Body of pancreas (tissue), 4 donors: ENCODE results near the gene DDAH2.

ENCODE experiments used
- POLR2A ChIP-seq, 3 donors: fragments of 450-650 bp; IDR thresholded peaks; one replicate each; pipeline ENCODE4 v1.6.1; 2016; ENCODE audit warnings: antibody characterized with exemption in 3 of 3, mild to moderate bottlenecking in 2 of 3
- TF ChIP-seq, protein P1 (sequence below), 7 experiments: fragments of 450-650 bp in 4 of 7; fragments of 200-600 bp in 3 of 7; sonication (generic) in 3 of 7; IDR thresholded peaks; one replicate each; pipeline ENCODE4 v1.5.1; 2016 to 2019; ENCODE audit warnings: antibody characterized with exemption in 7 of 7

GRCh38 chr6:31718265-31718664 lies 10.8 kb downstream of the DDAH2 start:
- TF ChIP-seq, protein P1, sequence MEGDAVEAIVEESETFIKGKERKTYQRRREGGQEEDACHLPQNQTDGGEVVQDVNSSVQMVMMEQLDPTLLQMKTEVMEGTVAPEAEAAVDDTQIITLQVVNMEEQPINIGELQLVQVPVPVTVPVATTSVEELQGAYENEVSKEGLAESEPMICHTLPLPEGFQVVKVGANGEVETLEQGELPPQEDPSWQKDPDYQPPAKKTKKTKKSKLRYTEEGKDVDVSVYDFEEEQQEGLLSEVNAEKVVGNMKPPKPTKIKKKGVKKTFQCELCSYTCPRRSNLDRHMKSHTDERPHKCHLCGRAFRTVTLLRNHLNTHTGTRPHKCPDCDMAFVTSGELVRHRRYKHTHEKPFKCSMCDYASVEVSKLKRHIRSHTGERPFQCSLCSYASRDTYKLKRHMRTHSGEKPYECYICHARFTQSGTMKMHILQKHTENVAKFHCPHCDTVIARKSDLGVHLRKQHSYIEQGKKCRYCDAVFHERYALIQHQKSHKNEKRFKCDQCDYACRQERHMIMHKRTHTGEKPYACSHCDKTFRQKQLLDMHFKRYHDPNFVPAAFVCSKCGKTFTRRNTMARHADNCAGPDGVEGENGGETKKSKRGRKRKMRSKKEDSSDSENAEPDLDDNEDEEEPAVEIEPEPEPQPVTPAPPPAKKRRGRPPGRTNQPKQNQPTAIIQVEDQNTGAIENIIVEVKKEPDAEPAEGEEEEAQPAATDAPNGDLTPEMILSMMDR (IDR thresholded peaks at IDR 0.05), result no peak
- TF ChIP-seq POLR2A (IDR thresholded peaks at IDR 0.05), result no peak
